Stimulated activated CD8-positive, alpha-beta memory T cell treated with anti-CD3 and anti-CD28 coated beads, Interleukin-7, amount 100 ng/mL, for 1 hour (primary cell): ENCODE results near the gene IRF8.
A peak's percentile ranks its signal among the peaks of the same experiment; 100 is the strongest.
"Not testable (repeated sequence)": the region's sequence is repeated elsewhere in the genome, so short reads cannot be mapped to it uniquely, and the experiment has no call there.

Source experiments
- DNase-seq, 2 donors: peaks; one replicate each; pipeline ENCODE4 v3.0.0-alpha.2; 2020; ENCODE audit warnings: low read depth in 2 of 2

IRF8 gene

GRCh38 chr16:85898521-85899442, at the start of gene IRF8:
Gene IRF8, plus strand, starts transcription at chr16:85899162. Its CDS starts 3,854 bp downstream, at chr16:85903016.
- DNase-seq: peak; percentile 48 to 52

GRCh38 chr16:85849388-85849787, 49.6 kb upstream of the IRF8 start:
- DNase-seq: no peak

GRCh38 chr16:85850344-85850880, 48.5 kb upstream of the IRF8 start:
- no peak for DNase-seq

GRCh38 chr16:85851034-85851785, 47.8 kb upstream of the IRF8 start:
- DNase-seq: no peak

- no peak for DNase-seq
Measured at GRCh38 chr16:85853547-85854545, 45.1 kb upstream of the IRF8 start.

- no peak for DNase-seq
Measured at GRCh38 chr16:85854935-85855334, 44.0 kb upstream of the IRF8 start.

- DNase-seq: no peak
Measured at GRCh38 chr16:85856079-85856478, 42.9 kb upstream of the IRF8 start.

- no peak for DNase-seq
Measured at GRCh38 chr16:85856585-85856984, 42.4 kb upstream of the IRF8 start.

- no peak for DNase-seq
Measured at GRCh38 chr16:85857406-85857805, 41.6 kb upstream of the IRF8 start.

- not testable (repeated sequence) for DNase-seq
Measured at GRCh38 chr16:85858571-85858970, 40.4 kb upstream of the IRF8 start.

GRCh38 chr16:85858984-85859817, 39.8 kb upstream of the IRF8 start:
- no peak for DNase-seq

- no peak for DNase-seq
Measured at GRCh38 chr16:85859818-85860125, 39.2 kb upstream of the IRF8 start.

- DNase-seq: no peak
Measured at GRCh38 chr16:85860413-85861094, 38.4 kb upstream of the IRF8 start.

GRCh38 chr16:85861095-85861825, 37.7 kb upstream of the IRF8 start:
- DNase-seq: no peak

- DNase-seq: no peak
Measured at GRCh38 chr16:85862476-85863383, 36.2 kb upstream of the IRF8 start.

GRCh38 chr16:85863384-85863774, 35.6 kb upstream of the IRF8 start:
- no peak for DNase-seq

GRCh38 chr16:85864965-85865364, 34.0 kb upstream of the IRF8 start:
- no peak for DNase-seq

GRCh38 chr16:85867189-85867588, 31.8 kb upstream of the IRF8 start:
- no peak for DNase-seq
